Measurements from ENCODE around the gene KIF14.

KIF14 gene

GRCh38 chr1:200620273-200621131 lies at the start of gene KIF14:
Gene KIF14, minus strand, starts transcription at chr1:200620751. Its CDS starts 2,028 bp downstream, at chr1:200618723.
- peak; percentile 70 to 79 for DNase-seq

GRCh38 chr1:200669314-200670241 lies 49.0 kb upstream of the KIF14 start, which contains the start of gene DDX59:
Gene DDX59, minus strand, starts transcription at chr1:200669907. Its CDS starts 3,167 bp downstream, at chr1:200666740.
- DNase-seq: peak; percentile 91 to 93

- DNase-seq: peak in 1 of 2 donors; percentile 8
Measured at GRCh38 chr1:200668514-200669313, 48.2 kb upstream of the KIF14 start.

- no peak for DNase-seq
Measured at GRCh38 chr1:200666309-200666708, 45.8 kb upstream of the KIF14 start.

- DNase-seq: no peak
Measured at GRCh38 chr1:200665861-200666260, 45.3 kb upstream of the KIF14 start.

- no peak for DNase-seq
Measured at GRCh38 chr1:200660719-200661118, 40.2 kb upstream of the KIF14 start.

- no peak for DNase-seq
Measured at GRCh38 chr1:200659269-200659668, 38.7 kb upstream of the KIF14 start.

GRCh38 chr1:200658037-200658818 lies 37.7 kb upstream of the KIF14 start:
- DNase-seq: no peak

GRCh38 chr1:200654660-200655059 lies 34.1 kb upstream of the KIF14 start:
- DNase-seq: no peak

GRCh38 chr1:200653022-200653462 lies 32.5 kb upstream of the KIF14 start:
- no peak for DNase-seq

- DNase-seq: no peak
Measured at GRCh38 chr1:200652378-200652777, 31.8 kb upstream of the KIF14 start.

- DNase-seq: no peak
Measured at GRCh38 chr1:200646515-200646914, 26.0 kb upstream of the KIF14 start.

- no peak for DNase-seq
Measured at GRCh38 chr1:200644021-200644420, 23.5 kb upstream of the KIF14 start.

GRCh38 chr1:200642481-200642880 lies 21.9 kb upstream of the KIF14 start:
- peak in 1 of 2 donors; percentile 8 for DNase-seq

- DNase-seq: no peak
Measured at GRCh38 chr1:200640963-200641401, 20.4 kb upstream of the KIF14 start.

- no peak for DNase-seq
Measured at GRCh38 chr1:200640373-200640962, 19.9 kb upstream of the KIF14 start.

GRCh38 chr1:200638073-200638472 lies 17.5 kb upstream of the KIF14 start:
- no peak for DNase-seq

GRCh38 chr1:200636681-200637080 lies 16.1 kb upstream of the KIF14 start:
- DNase-seq: no peak

- DNase-seq: no peak
Measured at GRCh38 chr1:200634261-200635122, 13.9 kb upstream of the KIF14 start.

GRCh38 chr1:200631375-200631774 lies 10.8 kb upstream of the KIF14 start:
- no peak for DNase-seq
